A549 (cell line): ENCODE results near the gene KRTAP12-2. TPM values are rescaled to one million over a fixed set of nuclear protein-coding genes. Genes with fewer than 3 reads are reported as not detected.

Experiments
- ATAC-seq, 2 experiments: fragments of 200-7000 bp in 1 of 2; fragments of >200 bp in 1 of 2; cut with Nextera tagmentation in 1 of 2; cut with Tn5 transposase in 1 of 2; 3 replicates each; pipeline versions ENCODE4 v1.8.0 to v1.9.1; 2018 to 2020; ENCODE audit warnings: mild to moderate bottlenecking in 1 of 2, moderate library complexity in 1 of 2
- CTCF ChIA-PET: fragments of 300-600 bp; sonication (Branson Sonifier 250); formaldehyde crosslinking; extraction: SDS; loops from one replicate; lab custom pipeline; 2021; ENCODE audit warnings: antibody characterized with exemption, inconsistent platforms; lab: Yijun Ruan, JAX
- POLR2A ChIA-PET: fragments of 350-600 bp; formaldehyde crosslinking; extraction: SDS; loops from one replicate; lab custom pipeline; 2021; ENCODE audit warnings: antibody characterized with exemption, inconsistent platforms; lab: Yijun Ruan, JAX
- DNase-seq, 2 experiments: peaks; one replicate each; pipeline versions ENCODE4 v3.0.0 to v3.0.0-alpha.2; 2011 to 2016; ENCODE audit warnings: low read depth in 1 of 2, low spot score in 1 of 2
- FAIRE-seq: peaks from 2 replicates; lab custom pipeline; 2011; peaks lifted over from hg19 to GRCh38; lab: Jason Lieb, UNC
- H3K27ac ChIP-seq, 2 experiments: fragments of >200 bp; sonication (Bioruptor Twin); formaldehyde crosslinking; 3 replicates each; pipeline ENCODE4 v1.5.1; 2016 to 2017
- H3K4me1 ChIP-seq: fragments of >200 bp; sonication (Bioruptor Twin); formaldehyde crosslinking; 3 replicates; pipeline ENCODE4 v1.6.1; 2016
- H3K4me2 ChIP-seq: fragments of >200 bp; sonication (Bioruptor Twin); formaldehyde crosslinking; 3 replicates; pipeline ENCODE4 v1.6.1; 2016
- H3K4me3 ChIP-seq: fragments of >200 bp; sonication (Bioruptor Twin); formaldehyde crosslinking; 3 replicates; pipeline ENCODE4 v1.5.1; 2016
- H3K9me3 ChIP-seq: fragments of >200 bp; sonication (Bioruptor Twin); formaldehyde crosslinking; 3 replicates; pipeline ENCODE4 v1.6.1; 2016
- BCL3 ChIP-seq: fragments of >200 bp; sonication (Bioruptor Twin); formaldehyde crosslinking; IDR thresholded peaks from 3 replicates; pipeline ENCODE4 v1.6.1; 2016
- CBX2 ChIP-seq: fragments of 200-600 bp; sonication (generic); IDR thresholded peaks from 2 replicates; pipeline ENCODE4 v1.6.1; 2016; ENCODE audit warnings: low read depth, mild to moderate bottlenecking, borderline replicate concordance
- CBX8 ChIP-seq: fragments of 200-600 bp; sonication (generic); IDR thresholded peaks from 2 replicates; pipeline ENCODE4 v1.6.1; 2016
- CHD2 ChIP-seq: fragments of 150-350 bp; IDR thresholded peaks from 2 replicates; pipeline ENCODE4 v1.6.1; 2014; ENCODE audit warnings: low read length; ENCODE audit not compliant: partially characterized antibody
- EHMT2 ChIP-seq: fragments of 200-600 bp; sonication (generic); IDR thresholded peaks from 2 replicates; pipeline ENCODE4 v1.6.1; 2016; ENCODE audit warnings: antibody characterized with exemption, low read depth, mild to moderate bottlenecking, moderate library complexity
- FOSB ChIP-seq: fragments of 250-450 bp; sonication (Bioruptor Pico); IDR thresholded peaks from 2 replicates; pipeline ENCODE4 v1.5.0; 2020; ENCODE audit warnings: mild to moderate bottlenecking, moderate library complexity
- HDAC2 ChIP-seq: fragments of 200-600 bp; sonication (generic); IDR thresholded peaks from 2 replicates; pipeline ENCODE4 v1.6.1; 2016
- HEYL ChIP-seq: fragments of 250-450 bp; sonication (Bioruptor Pico); IDR thresholded peaks from 2 replicates; pipeline ENCODE4 v1.8.0; 2021; ENCODE audit warnings: mild to moderate bottlenecking, moderate library complexity
- HOXB13 ChIP-seq: fragments of 250-450 bp; sonication (Bioruptor Pico); IDR thresholded peaks from 2 replicates; pipeline ENCODE4 v1.5.0; 2020; ENCODE audit warnings: low read depth, mild to moderate bottlenecking, moderate library complexity
- HOXB5 ChIP-seq: fragments of 250-450 bp; sonication (Bioruptor Pico); IDR thresholded peaks from 2 replicates; pipeline ENCODE4 v1.5.0; 2020; ENCODE audit warnings: mild to moderate bottlenecking, moderate library complexity
- KDM1A ChIP-seq: fragments of 200-600 bp; sonication (generic); IDR thresholded peaks from 2 replicates; pipeline ENCODE4 v1.6.1; 2016; ENCODE audit warnings: low read depth, mild to moderate bottlenecking
- MAX ChIP-seq: IDR thresholded peaks from 2 replicates; pipeline ENCODE4 v1.6.1; 2012
- NPAS2 ChIP-seq: fragments of 250-450 bp; sonication (Bioruptor Pico); IDR thresholded peaks from 2 replicates; pipeline ENCODE4 v1.8.0; 2022; ENCODE audit warnings: mild to moderate bottlenecking, moderate library complexity, borderline replicate concordance
- NR3C1 ChIP-seq: fragments of >200 bp; sonication (Bioruptor Twin); formaldehyde crosslinking; IDR thresholded peaks from 3 replicates; pipeline ENCODE4 v1.6.1; 2017
- PHF8 ChIP-seq: fragments of 200-600 bp; sonication (generic); IDR thresholded peaks from 2 replicates; pipeline ENCODE4 v1.6.1; 2016; ENCODE audit warnings: low read depth, mild to moderate bottlenecking, antibody characterized with exemption, moderate library complexity, borderline replicate concordance
- RARB ChIP-seq: fragments of 250-450 bp; sonication (Bioruptor Pico); IDR thresholded peaks from 2 replicates; pipeline ENCODE4 v1.8.0; 2021; ENCODE audit warnings: mild to moderate bottlenecking, moderate library complexity
- RFX5 ChIP-seq: fragments of 450-650 bp; IDR thresholded peaks from 2 replicates; pipeline ENCODE4 v1.7.1; 2014; ENCODE audit warnings: antibody characterized with exemption, mild to moderate bottlenecking, moderate library complexity
- SMC3 ChIP-seq: fragments of >200 bp; sonication (Bioruptor Twin); formaldehyde crosslinking; IDR thresholded peaks from 3 replicates; pipeline ENCODE4 v1.6.1; 2018; ENCODE audit warnings: inconsistent platforms
- TP53 ChIP-seq: fragments of 250-450 bp; sonication (Bioruptor Pico); IDR thresholded peaks from 2 replicates; pipeline ENCODE4 v1.5.0; 2021; ENCODE audit warnings: mild to moderate bottlenecking, moderate library complexity
- USF2 ChIP-seq: fragments of 450-650 bp; IDR thresholded peaks from 2 replicates; pipeline ENCODE4 v1.6.1; 2014; ENCODE audit warnings: antibody characterized with exemption
- ZSCAN20 ChIP-seq: fragments of 250-450 bp; sonication (Bioruptor Pico); IDR thresholded peaks from 2 replicates; pipeline ENCODE4 v1.8.0; 2022; ENCODE audit warnings: mild to moderate bottlenecking, moderate library complexity
- WGBS: methylation state at CpG from one replicate; pipeline ENCODE4 v1.1.6; 2017; ENCODE audit errors: missing lambda C conversion rate; 5-methylcytosine and 5-hydroxymethylcytosine counted together
- polyA plus RNA-seq, 4 experiments: library from polyadenylated mRNA; depleted of rRNA in 3 of 4; stranded (reverse); fragments of >200 nt; fragmentation: RNase III in 1 of 4; extraction: RNeasy Plus Mini Kit Qiagen cat#74134 plus additional on column Dnase treatment in 1 of 4; gene quantifications; 2 replicates in 3 of 4; 3 replicates in 1 of 4; pipeline ENCODE4 v1.2.3, GENCODE V29; 2011 to 2017

KRTAP12-2 gene
- polyA plus RNA-seq, 2 of the 4 experiments (the other 2 are of a cell fraction) = not detected

GRCh38 chr21:44702973-44703730, 36.4 kb upstream of the KRTAP12-2 start (continued):
- TF ChIP-seq BCL3 (no peak), HEYL (CRISPR knock-in tag) (no peak), PHF8 (no peak), SMC3 (no peak), NPAS2 (CRISPR knock-in tag) (no peak)

GRCh38 chr21:44702111-44702972, 35.6 kb upstream of the KRTAP12-2 start:
- POLR2A ChIA-PET = no interaction called here
- TF ChIP-seq RFX5 = no peak
- TF ChIP-seq EHMT2 = no peak
- TF ChIP-seq CBX8 = no peak
- no peak for TF ChIP-seq CHD2
- TF ChIP-seq KDM1A = no peak
- TF ChIP-seq FOSB (CRISPR knock-in tag) = no peak
- TF ChIP-seq HEYL (CRISPR knock-in tag) = no peak
- TF ChIP-seq CBX2 = no peak
- no peak for TF ChIP-seq NR3C1
- TF ChIP-seq TP53 = no peak
- FAIRE-seq (no peak), ATAC-seq (peak in 1 of 2 experiments; percentile 22; a peak in 2 of 6 replicates), DNase-seq (no peak)
- CTCF ChIA-PET = no interaction called here
- Histone ChIP-seq H3K9me3 (no peaks in the 10 kb centered on the region), H3K4me1 (no peaks in the 10 kb centered on the region), H3K4me3 (no peak overlapping the region), H3K27ac (no peak overlapping the region), H3K4me2 (no peak overlapping the region)
- 69% methylated on average over 6 of the region's 22 CpGs for WGBS

GRCh38 chr21:44701541-44701940, 34.8 kb upstream of the KRTAP12-2 start:
- ChIA-PET CTCF (no interaction called here), POLR2A (no interaction called here)
- FAIRE-seq = no peak
- DNase-seq = no peak
- TF ChIP-seq ZSCAN20 = no peak
- no peak for TF ChIP-seq HEYL (CRISPR knock-in tag)
- no peak for TF ChIP-seq MAX
- TF ChIP-seq RARB (CRISPR knock-in tag) = no peak
- TF ChIP-seq USF2 = no peak
- TF ChIP-seq HOXB5 (CRISPR knock-in tag) = no peak
- TF ChIP-seq HOXB13 = no peak
- no peak for TF ChIP-seq SMC3
- no peak for TF ChIP-seq BCL3
- TF ChIP-seq HDAC2 = no peak
- TF ChIP-seq TP53 = no peak
- WGBS = 23% methylated on average over 6 of the region's 12 CpGs
- Histone ChIP-seq H3K4me2 (no peak overlapping the region), H3K27ac (no peak overlapping the region), H3K9me3 (no peaks in the 10 kb centered on the region), H3K4me3 (no peak overlapping the region), H3K4me1 (no peaks in the 10 kb centered on the region)
- no peak for ATAC-seq
